Brain microvascular endothelial cell (primary cell): ENCODE results near the gene DHRS7B.

Source experiments
- DNase-seq: peaks from one replicate; pipeline ENCODE4 v3.0.0-alpha.2; 2020
- H3K27ac ChIP-seq: fragments of 250-450 bp; sonication (Bioruptor Pico); 2 replicates; pipeline ENCODE4 v1.5.1; 2020; ENCODE audit warnings: mild to moderate bottlenecking, moderate library complexity
- H3K27me3 ChIP-seq: fragments of 250-450 bp; sonication (Bioruptor Pico); replicated peaks from 2 replicates; pipeline ENCODE4 v1.5.1; 2020; ENCODE audit warnings: mild to moderate bottlenecking
- H3K36me3 ChIP-seq: fragments of 250-450 bp; sonication (Bioruptor Pico); replicated peaks from 2 replicates; pipeline ENCODE4 v1.5.1; 2020; ENCODE audit warnings: mild to moderate bottlenecking
- H3K4me3 ChIP-seq: 2 replicates; pipeline ENCODE4 v1.5.1; 2011; ENCODE audit warnings: low read depth, mild to moderate bottlenecking, control low read depth, low read length, moderate library complexity
- in situ Hi-C: cut with HindIII; loops from 2 replicates; pipeline ENCODE4 v1.10.0; 2017; ENCODE audit warnings: low sequenced_read_pairs, low pct_ligation_motif_present
- TF ChIP-seq, protein P1 (sequence below): IDR thresholded peaks from 2 replicates; pipeline ENCODE4 v1.5.1; 2011; ENCODE audit warnings: low read depth, mild to moderate bottlenecking, moderate library complexity, low read length, control low read depth, inconsistent platforms; ENCODE audit errors: missing control alignments

DHRS7B gene

GRCh38 chr17:21160401-21160800 lies 33.6 kb downstream of the DHRS7B start:
- DNase-seq, result no peak
- Histone ChIP-seq H3K36me3 (no peaks in the 10 kb centered on the region), H3K27me3 (no peaks in the 10 kb centered on the region), H3K4me3 (no peak overlapping the region), H3K27ac (no peak overlapping the region)
- TF ChIP-seq, protein P1, sequence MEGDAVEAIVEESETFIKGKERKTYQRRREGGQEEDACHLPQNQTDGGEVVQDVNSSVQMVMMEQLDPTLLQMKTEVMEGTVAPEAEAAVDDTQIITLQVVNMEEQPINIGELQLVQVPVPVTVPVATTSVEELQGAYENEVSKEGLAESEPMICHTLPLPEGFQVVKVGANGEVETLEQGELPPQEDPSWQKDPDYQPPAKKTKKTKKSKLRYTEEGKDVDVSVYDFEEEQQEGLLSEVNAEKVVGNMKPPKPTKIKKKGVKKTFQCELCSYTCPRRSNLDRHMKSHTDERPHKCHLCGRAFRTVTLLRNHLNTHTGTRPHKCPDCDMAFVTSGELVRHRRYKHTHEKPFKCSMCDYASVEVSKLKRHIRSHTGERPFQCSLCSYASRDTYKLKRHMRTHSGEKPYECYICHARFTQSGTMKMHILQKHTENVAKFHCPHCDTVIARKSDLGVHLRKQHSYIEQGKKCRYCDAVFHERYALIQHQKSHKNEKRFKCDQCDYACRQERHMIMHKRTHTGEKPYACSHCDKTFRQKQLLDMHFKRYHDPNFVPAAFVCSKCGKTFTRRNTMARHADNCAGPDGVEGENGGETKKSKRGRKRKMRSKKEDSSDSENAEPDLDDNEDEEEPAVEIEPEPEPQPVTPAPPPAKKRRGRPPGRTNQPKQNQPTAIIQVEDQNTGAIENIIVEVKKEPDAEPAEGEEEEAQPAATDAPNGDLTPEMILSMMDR, result no peak
- in situ Hi-C loops, result no loop called here

DNA sequence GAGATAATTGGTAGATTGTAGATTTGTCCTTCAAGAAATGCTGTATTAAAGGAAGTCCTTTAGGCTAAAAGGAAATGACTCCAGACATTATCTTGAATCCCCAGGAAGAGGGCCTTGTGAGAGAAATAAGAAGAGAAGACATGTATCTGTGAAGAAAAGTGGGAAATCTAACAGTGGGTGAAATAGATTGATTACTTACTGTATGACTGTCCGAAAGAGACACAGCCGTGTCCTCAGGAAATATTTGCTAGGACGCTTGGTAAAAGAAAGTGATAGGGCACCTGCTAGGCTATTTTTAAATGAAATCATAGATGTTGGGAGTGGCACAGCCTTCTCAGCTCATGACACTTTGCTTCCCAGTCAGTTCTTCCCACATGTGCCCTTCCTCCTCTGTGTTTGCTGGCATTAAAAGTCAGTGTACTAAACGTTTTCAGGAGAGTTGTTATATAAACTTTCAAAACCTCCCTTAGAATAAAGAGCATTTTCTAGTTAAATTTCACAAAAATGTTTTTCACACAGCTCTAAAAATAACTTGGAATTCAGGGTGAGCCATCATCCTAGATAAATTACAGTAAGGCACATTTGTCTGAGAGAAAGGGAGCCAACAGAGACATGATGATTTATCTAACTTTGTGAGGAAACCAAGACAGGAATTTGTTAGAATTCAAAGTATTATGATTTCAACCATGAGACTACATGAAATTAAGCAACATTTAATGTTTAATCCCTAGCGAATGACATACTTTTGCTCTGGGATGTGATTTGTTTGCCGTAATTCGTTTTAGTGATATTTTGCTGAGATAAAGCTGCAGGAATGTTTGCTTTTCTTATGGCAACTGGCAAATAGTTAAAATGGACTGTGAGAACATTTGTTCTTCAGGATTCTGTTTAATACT lies 35.0 kb downstream of the DHRS7B start:
- Histone ChIP-seq H3K27me3 (no peaks in the 10 kb centered on the region), H3K27ac (peak overlapping the region; percentile 50), H3K4me3 (no peak overlapping the region), H3K36me3 (no peaks in the 10 kb centered on the region)
- peak; percentile 16 for DNase-seq
- TF ChIP-seq, protein P1, result no peak
- in situ Hi-C loops, result no loop called here

- Histone ChIP-seq H3K36me3 (no peaks in the 10 kb centered on the region), H3K27ac (peak overlapping the region; percentile 20), H3K4me3 (no peak overlapping the region), H3K27me3 (no peaks in the 10 kb centered on the region)
- in situ Hi-C loops, result no loop called here
- TF ChIP-seq, protein P1, result no peak
- peak; percentile 11 for DNase-seq
These were observed 35.6 kb downstream of the DHRS7B start for GRCh38 chr17:21162394-21162775.

DNA sequence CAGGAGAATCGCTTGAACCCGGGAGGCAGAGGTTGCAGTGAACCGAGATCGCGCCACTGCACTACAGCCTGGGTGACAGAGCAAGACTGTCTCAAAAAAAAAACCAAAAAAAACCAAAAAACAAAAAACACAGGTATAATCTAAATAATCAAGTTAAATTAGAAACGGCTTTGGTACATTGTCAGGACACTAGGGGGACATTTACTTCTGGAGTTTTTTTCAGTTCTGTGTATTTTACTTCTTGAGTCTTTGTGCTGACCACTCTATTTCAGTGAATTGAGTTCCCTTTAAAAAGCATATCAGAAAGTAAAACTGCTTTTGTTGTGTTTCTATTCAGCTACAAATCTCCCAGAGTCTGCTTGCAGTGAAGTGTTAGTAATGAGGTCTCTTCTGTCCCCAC lies 36.3 kb downstream of the DHRS7B start:
- Histone ChIP-seq H3K4me3 (no peak overlapping the region), H3K27me3 (no peaks in the 10 kb centered on the region), H3K27ac (no peak overlapping the region), H3K36me3 (no peaks in the 10 kb centered on the region)
- in situ Hi-C loops, result no loop called here
- no peak for DNase-seq
- TF ChIP-seq, protein P1, result no peak

GRCh38 chr17:21164216-21164615 lies 37.5 kb downstream of the DHRS7B start:
- Histone ChIP-seq H3K36me3 (no peaks in the 10 kb centered on the region), H3K27ac (no peak overlapping the region), H3K4me3 (no peak overlapping the region), H3K27me3 (no peaks in the 10 kb centered on the region)
- DNase-seq, result no peak
- TF ChIP-seq, protein P1, result no peak
- in situ Hi-C loops, result no loop called here
